ENCODE results near the gene TMEM145.

GRCh38 chr19:42333018-42333417 lies 19.9 kb downstream of the TMEM145 start:
- TF ChIP-seq, protein P1, sequence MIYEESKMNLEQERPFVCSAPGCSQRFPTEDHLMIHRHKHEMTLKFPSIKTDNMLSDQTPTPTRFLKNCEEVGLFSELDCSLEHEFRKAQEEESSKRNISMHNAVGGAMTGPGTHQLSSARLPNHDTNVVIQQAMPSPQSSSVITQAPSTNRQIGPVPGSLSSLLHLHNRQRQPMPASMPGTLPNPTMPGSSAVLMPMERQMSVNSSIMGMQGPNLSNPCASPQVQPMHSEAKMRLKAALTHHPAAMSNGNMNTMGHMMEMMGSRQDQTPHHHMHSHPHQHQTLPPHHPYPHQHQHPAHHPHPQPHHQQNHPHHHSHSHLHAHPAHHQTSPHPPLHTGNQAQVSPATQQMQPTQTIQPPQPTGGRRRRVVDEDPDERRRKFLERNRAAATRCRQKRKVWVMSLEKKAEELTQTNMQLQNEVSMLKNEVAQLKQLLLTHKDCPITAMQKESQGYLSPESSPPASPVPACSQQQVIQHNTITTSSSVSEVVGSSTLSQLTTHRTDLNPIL (CRISPR knock-in tag; IDR thresholded peaks at IDR 0.05; ENCODE audit: low read depth), result no peak
- TF ChIP-seq ZNF70 (CRISPR knock-in tag; IDR thresholded peaks at IDR 0.05) (no peak), ZFP3 (CRISPR knock-in tag; IDR thresholded peaks at IDR 0.05) (no peak), CSDC2 (CRISPR knock-in tag; IDR thresholded peaks at IDR 0.05) (no peak), ZFP30 (CRISPR knock-in tag; IDR thresholded peaks at IDR 0.05) (no peak)
